ENCODE data around the gene IKZF3.
A peak's percentile ranks its signal among the peaks of the same experiment; 100 is the strongest.

The IKZF3 gene

GRCh38 chr17:39814497-39814896, 49.6 kb downstream of the IKZF3 start:
- DNase-seq (no peak), ATAC-seq (no peak)

- peak; percentile 64 for DNase-seq
These were observed 50.5 kb downstream of the IKZF3 start for GRCh38 chr17:39813631-39814030.

DNA sequence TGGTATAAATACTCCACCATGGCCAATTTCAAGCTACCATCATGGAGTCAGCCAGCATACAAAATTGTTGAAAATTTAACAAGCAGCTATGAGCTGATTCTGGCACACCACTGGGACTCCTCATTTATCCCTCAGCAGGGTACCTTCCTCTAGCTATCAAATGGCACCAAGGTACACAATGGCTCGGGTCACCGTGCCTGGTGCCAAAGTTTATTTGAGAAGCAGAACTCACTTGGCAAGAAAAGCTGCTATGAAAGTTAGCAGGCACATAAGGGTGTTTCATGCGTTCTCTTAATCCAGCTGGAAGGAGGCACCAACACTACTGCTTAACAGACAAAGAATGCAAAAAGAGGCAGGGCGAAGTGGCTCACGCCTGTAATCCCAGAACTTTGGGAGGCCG, 51.6 kb downstream of the IKZF3 start:
- DNase-seq (no peak), ATAC-seq (no peak)

More at GRCh38 chr17:39813631-39814030, 50.5 kb downstream of the IKZF3 start:
- ATAC-seq = peak; percentile 94

- ATAC-seq = no peak
- no peak for DNase-seq
These were observed 53.0 kb downstream of the IKZF3 start for GRCh38 chr17:39810939-39811728.

GRCh38 chr17:39809221-39809620, 54.9 kb downstream of the IKZF3 start:
- no peak for DNase-seq
- ATAC-seq = no peak

GRCh38 chr17:39808409-39808997, 55.6 kb downstream of the IKZF3 start:
- ATAC-seq (no peak), DNase-seq (no peak)

- no peak for DNase-seq
- ATAC-seq = no peak
These were observed 59.3 kb downstream of the IKZF3 start for GRCh38 chr17:39804839-39805238.

GRCh38 chr17:39801055-39801454, 63.1 kb downstream of the IKZF3 start:
- no peak for ATAC-seq
- no peak for DNase-seq

DNA sequence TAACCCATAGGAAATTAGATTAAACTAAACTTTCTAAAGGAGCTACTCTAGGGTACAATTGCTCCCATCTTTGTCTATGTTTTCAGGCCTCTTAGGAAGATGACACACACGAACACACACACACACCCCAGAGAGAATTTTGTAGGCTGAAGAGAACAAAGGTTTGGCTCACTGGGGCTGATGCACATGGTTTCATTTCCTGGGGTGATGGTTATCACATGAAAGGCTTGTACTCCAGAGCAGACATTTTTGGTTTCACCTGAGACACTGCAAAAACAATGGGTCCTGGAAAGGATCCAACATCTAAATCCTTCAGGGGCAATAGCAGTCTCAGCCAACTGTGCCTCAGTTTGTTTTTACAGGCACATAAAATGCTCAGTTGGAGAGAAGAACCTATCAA, 63.6 kb downstream of the IKZF3 start:
- ATAC-seq (peak; percentile 95), DNase-seq (peak; percentile 48)

- DNase-seq (no peak), ATAC-seq (no peak)
These were observed 64.7 kb downstream of the IKZF3 start for GRCh38 chr17:39799395-39799794.

- peak; percentile 37 for ATAC-seq
- DNase-seq = no peak
These were observed 69.7 kb downstream of the IKZF3 start for GRCh38 chr17:39794249-39794970.

- ATAC-seq = no peak
These were observed 70.7 kb downstream of the IKZF3 start for GRCh38 chr17:39793301-39793872.

DNA sequence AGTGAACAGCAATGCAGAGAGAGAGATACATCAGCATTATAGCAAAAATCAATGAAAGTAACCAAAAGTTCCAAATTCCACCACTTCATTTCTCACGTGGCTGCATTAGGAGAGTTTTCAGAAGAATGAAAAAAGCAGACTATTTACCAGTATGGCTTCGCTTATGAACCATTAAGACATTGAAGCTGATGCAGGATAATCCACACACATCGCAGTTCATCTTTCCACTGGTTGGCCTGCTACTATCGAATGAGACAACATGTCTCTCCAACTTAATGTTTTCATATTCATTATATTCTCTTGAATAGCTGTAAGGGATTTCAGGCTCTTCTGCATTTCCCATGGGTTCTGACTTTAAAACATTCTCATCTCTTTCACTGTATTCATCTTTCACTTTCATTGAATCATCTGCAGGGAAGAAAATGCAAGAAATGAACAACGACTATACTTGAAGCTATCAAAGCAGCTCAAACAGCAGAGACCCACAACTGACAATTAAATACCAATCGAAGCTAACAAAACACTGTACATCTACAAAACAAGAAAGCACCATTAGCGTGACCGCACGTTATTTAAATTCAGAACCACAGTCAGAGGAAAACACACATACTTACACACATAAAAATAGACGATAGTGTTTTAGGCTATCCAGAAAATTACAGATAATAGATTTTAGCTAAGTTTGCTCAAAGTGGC, 71.4 kb downstream of the IKZF3 start:
- no peak for DNase-seq
- ATAC-seq = peak; percentile 30

More at GRCh38 chr17:39793301-39793872, 70.7 kb downstream of the IKZF3 start:
- DNase-seq = no peak

- ATAC-seq (peak; percentile 93), DNase-seq (peak; percentile 50)
These were observed 72.8 kb downstream of the IKZF3 start for GRCh38 chr17:39791111-39791992.

DNA sequence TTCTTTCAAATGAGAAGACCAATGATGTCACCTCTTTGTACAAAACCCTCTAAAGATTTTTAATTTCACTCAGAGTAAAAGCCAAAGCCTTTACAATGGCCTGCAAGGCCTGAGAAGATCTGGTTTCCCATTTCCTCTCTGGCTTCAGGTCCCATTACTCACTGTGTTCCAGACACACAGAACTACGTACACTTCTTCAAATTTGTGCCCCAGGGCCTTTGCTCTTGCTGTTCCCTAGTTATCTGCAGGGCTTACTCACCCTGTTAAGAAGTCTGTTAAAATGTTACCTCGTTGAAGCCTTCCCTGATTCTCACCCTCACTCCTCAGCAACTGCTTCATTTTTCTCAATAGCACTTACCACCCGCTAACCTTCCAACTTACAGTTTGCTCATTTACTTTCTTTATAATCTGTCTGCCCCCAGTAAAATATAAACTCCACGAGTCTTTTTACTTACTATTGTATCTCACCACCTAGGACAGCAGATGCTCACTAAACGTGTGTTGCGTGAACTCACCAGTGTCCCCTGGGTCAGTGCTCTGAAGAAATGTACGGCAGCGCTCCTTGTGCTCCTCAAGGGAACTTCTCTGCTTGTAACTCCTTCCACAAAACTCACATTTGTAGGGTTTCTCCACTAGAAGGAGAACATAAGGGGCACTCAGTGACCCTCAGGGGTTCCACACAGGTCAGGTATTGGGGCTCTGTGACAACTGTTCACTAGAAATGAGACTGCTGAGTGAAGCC, 76.2 kb downstream of the IKZF3 start:
- DNase-seq = no peak
- ATAC-seq = no peak

DNA sequence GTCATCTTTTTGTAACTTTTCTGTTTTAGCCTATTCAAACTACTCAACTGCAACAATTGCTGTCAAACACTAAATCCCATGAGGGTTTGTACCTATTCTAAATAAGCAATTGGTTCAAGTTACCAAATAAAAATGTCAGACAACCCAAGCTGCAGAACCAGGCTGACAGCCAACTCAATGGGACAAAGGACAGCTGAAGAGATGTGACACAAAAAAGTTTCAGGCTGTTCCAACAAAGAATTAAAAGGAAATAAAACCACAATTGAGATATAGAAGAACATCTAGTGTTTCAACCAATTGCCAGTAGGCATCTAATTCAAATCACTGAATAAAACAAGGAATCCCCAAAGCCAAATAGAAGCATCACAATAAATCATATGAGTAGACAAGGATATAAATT, 77.1 kb downstream of the IKZF3 start:
- DNase-seq = no peak
- ATAC-seq = no peak

GRCh38 chr17:39782980-39783379, 81.1 kb downstream of the IKZF3 start:
- DNase-seq = no peak
- ATAC-seq = no peak

- no peak for DNase-seq
- ATAC-seq = no peak
These were observed 81.6 kb downstream of the IKZF3 start for GRCh38 chr17:39782481-39782880.

GRCh38 chr17:39781861-39782213, 82.3 kb downstream of the IKZF3 start:
- no peak for ATAC-seq
- no peak for DNase-seq

DNA sequence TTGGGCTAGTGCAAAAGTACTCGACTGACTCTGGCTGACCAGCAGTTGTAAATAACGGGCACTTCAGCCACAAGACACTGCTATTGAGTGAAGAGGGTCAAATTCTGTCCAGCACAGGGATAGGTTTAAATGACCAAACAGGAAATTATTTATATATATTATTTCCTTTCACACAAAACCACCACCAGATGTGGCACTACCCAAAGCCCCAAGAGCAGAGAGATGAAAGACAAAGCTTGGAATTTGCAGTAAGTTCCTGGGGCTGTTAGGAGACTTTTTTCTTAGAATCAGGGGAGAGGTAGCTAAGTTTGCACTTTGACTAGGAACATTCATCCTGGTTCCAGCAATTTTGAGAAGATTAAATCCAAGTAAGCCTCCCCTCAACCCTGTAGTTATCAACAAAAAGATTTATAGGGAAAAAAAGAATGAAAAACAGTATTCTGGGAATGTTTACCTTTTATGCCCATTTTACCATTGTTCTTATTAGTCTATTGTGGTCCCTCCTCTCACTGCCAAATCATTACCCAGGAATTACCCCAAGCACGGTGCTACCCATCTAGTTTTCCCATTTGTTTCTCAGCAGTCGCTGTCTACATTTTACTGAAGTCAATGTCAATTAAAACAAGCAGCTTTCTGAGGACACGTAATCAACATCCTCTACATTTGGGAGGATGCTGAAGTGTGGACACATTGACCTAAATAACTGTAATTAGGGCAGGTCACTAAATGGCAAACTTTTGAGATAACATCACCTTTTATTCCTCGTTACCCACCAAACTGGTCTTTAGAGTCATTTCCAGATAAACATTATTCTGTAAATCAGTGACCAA, 82.9 kb downstream of the IKZF3 start:
- no peak for ATAC-seq
- no peak for DNase-seq
